GM19468 (cell line): Measurements from ENCODE around the gene ZDHHC1.

ENCODE experiments used
- ATAC-seq: cut with Tn5 transposase; IDR thresholded peaks from one replicate; pipeline ENCODE4 v1.9.1; 2021; ENCODE audit warnings: mild to moderate bottlenecking, moderate library complexity, moderate number of reproducible peaks; ENCODE audit not compliant: unreplicated experiment; ENCODE audit errors: extremely low read depth

Gene ZDHHC1

DNA sequence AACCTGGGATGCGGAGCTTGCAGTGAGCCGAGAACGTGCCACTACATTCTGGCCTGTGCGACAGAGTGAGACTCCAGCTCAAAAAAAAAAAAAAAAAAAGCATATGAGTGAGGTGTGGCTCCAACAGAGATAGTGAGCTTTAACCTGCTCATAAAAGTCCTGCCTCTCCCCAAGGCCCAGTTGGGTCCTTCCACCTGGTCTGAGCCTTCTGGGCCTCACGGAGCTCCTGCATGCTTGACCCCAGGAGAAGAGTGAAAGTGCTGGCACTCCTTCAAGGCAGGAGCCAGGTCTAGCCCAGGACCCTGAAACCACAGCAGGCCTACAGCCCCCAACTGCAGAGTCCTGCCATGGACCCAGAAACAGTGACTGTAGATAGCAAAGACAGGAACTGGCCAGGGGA lies 32.3 kb upstream of the ZDHHC1 start:
- no peak for ATAC-seq

DNA sequence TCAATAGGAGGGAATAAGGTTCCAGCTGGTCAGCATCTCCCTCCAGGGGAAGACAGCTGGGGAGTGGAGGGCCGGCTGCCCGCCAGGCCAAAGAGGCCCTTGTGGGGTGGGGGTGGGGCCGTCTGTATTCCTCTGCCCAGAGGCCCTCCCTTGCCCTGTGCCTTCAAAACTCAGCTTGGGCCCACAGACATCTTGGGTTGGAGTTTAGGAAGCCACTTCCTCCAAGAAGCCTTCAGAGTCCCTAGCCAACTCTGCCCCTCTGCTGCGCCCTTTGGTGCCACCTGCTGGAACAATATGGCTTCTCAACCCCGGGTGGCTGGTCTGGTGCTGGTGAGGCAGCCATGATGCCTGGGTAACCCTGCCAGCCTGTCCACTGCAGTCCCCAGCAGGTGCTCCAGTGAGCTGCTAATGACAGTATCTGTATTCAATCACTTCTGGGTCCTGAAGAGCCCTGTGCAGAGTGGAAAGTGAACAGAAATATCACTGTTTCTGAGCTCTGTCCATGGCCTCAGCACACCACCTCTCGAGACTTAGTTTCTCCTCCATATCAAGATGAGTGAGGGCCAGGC lies 31.3 kb upstream of the ZDHHC1 start:
- ATAC-seq, result no peak

- ATAC-seq, result no peak
Measured at GRCh38 chr16:67446968-67447507, 30.8 kb upstream of the ZDHHC1 start.

DNA sequence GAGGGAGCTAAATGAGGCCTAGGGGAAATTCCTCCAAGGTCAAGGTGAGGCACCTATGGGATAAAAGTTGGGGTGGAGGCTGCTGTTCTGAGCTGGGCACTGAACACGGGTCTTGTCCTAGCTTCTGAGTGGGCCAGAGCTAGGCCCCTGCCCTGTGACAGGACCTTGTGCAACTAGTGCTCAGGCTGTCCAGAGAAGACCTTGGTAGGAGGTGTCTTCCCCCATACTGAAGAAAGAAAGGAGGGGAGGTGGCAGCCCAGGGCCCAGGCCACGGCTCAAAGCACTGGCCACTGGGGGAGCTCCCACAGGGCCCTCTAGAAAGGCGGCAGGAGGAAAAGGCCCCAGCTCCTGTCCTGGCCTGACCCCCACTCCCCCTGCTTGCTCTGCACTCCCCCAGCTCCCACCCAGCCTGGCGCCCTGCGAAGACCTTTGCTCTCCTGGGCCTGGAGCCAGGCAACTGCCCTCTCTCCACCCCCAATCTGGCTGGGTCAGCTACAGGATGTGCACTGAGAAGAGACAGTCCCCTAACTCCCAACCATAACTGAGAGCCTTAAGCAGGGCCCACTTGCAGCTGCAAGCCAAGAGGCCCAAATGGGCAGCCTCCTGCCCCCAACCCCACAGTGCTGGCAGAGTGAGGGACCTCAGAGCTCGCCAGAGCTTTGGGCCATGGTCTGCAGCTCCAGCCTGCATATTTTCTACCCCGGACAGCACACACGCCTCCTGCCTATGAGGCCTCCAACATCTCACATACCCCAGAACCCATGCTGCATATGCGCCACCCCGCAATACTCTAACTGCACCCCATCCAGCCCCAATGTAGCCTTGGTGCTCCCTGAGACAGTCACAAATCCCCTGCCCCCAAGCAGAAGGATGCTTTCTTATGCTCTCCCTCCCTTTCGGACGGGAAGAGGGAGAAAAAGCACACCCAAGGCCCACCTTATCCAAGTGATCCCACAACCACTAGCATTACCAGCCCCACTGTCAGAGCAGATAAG lies 29.9 kb upstream of the ZDHHC1 start:
- no peak for ATAC-seq

DNA sequence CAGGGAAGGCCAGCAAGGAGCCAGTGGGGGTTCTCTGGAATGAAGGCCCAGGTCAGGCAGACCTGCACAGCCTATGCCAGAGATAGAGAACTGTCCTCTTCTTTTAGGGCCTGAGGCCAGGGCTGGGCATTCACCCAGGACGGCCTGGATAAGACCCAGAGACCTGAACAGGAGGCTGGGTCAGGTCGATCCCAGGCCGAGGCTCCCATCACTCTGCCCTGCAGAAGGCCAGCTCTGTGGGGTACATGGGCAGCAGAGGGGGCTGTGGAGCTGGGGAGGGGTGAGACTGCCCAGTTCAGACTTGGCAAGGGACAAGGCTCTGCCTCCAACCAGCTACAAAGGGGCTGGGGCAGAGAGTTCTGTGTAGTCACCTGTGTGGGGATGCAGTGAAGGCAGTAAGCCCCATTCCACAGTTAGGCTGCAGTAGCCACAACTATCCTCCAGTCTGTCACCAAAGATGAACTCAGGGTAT lies 29.2 kb upstream of the ZDHHC1 start:
- ATAC-seq, result no peak

- no peak for ATAC-seq
Measured at GRCh38 chr16:67445126-67445426, 28.8 kb upstream of the ZDHHC1 start.

GRCh38 chr16:67444259-67445125 lies 28.2 kb upstream of the ZDHHC1 start:
- ATAC-seq, result no peak

- no peak for ATAC-seq
Measured at GRCh38 chr16:67443265-67443664, 27.0 kb upstream of the ZDHHC1 start.

DNA sequence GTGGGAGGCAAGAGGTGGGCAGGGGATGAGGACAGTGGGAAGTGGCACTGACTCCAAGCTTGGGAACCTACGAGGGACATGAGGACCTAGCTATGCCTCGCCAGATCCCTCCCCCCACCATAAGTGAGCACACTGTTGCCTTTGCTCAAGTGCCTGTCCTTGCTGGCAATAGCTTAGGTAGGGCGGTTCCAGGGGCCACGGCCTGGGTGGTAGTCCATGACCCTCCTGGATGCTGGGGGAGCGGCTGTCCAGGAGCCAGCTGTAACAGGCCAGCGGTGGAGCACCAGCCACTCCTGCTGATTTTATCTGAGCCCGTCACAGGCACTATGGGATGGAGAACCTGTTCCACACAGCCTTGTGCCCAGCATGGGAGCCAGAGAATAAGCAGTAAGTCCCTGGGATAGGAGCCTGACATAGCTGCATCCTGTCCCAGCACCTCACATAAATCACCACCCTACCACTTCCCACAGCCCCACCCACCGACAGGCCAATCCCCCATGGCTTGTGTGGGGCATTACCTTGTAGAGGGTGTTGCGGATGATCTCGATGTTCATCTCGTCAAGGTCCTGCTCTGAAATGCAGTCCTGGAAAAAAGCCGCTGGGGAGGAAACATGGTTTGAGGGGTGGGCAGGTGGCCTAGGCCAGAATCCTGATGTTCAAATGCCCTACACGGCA lies 26.4 kb upstream of the ZDHHC1 start:
- no peak for ATAC-seq

DNA sequence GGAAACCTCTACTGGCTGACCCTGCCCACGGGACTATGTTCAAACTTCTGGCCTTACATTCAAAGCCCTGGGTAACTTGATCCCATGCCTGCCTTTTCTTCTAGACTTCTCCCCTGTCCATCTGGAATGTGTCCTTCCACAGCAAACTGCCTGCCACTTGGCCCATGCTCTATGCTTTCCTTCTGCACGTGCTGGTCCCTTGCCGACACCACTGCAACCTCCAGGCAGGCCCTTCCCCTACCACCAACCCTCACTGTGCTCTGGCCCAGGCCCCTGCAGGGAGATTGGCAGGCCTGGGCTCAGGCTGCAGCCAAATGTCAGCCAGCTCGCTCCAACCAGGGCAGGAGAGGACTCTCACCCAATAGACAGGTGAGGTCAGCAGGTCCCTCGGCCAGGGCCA lies 25.6 kb upstream of the ZDHHC1 start:
- no peak for ATAC-seq

DNA sequence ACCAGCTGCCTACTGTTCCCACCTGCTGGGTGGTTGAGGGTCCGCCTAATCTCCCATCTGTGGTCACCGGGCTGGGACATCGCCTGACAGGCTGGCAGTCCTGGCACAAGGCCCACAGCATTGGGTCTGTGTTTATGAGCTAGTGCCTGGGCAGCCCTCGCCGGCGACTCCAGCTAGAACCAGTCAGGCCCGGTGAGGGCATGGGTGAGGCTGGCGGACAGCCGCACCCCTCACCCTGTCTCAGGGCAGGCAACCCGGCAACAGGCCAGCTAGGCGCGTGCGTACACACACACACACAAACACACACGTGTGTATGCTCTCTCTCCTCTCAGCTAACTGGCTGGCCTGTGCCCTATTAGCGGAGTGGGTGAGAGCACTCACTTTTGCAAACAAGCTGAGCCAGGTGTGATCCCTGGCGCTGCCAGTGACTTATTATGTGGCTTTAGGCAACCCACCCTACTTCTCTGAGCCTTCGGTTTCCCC lies 25.0 kb upstream of the ZDHHC1 start:
- ATAC-seq, result no peak

- ATAC-seq, result no peak
Measured at GRCh38 chr16:67438824-67439393, 22.6 kb upstream of the ZDHHC1 start.

DNA sequence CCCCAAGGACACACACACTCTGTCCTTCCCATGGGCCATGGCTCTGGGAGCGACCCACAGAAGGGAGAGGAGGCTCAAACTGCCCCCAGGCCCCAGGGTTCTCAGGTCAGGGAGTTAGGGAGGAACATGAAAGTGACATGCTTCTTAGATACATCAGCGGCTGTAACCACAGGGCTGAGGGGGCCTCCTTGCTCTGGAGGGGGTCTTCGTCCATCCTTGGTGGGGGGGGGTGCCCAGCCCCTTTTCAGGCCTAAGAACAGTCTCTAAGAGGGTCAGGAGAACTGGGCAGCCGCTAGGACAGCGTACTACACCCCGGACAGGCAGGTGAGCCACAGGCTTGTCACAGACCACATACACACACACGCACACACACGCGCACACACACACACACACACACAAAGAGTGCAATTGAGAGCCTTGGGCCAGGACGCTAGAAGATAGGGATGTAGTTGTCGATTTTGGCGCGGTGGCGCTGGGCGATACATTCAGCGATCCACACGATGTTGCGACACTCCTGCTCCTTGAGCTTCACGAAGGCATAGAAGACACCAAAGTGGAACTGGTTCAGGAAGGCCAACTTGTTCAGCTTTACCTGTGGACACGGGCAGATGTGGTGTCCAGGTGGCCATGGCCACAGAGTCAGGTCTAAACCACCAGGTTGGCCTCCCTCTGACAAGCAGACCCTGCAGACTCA lies 22.0 kb upstream of the ZDHHC1 start:
- ATAC-seq, result no peak

GRCh38 chr16:67437513-67437912 lies 21.2 kb upstream of the ZDHHC1 start:
- ATAC-seq, result no peak

- ATAC-seq, result no peak
Measured at GRCh38 chr16:67436640-67437193, 20.4 kb upstream of the ZDHHC1 start.

- ATAC-seq, result no peak
Measured at GRCh38 chr16:67435758-67436164, 19.5 kb upstream of the ZDHHC1 start.

- ATAC-seq, result no peak
Measured at GRCh38 chr16:67433131-67433719, 16.9 kb upstream of the ZDHHC1 start.

DNA sequence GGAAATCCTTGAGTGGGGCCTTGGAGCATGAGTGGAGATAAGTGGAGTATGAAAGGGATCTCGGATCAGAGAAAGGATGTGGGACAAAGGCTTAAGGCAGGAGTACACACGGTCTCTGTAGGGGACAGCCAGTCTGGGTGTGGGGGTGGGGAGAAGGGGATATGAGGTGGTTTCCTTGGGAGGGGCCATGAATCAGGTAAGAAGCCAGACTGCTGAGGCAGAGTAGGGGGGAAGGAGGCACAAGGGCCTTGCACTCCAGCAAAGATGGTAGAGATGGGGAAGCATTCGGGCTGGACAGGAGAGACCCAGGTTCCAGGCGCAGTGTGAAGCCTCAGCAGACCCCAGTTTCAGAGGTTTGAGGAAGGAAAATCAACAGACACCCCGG lies 16.2 kb upstream of the ZDHHC1 start:
- ATAC-seq, result no peak
